ENCODE data around the gene FAM83D. TPM values are rescaled to one million over a fixed set of nuclear protein-coding genes. Genes with fewer than 3 reads are reported as not detected.

The FAM83D gene
- total and polyA plus RNA-seq, 2 donors from 2014 or later, result 0.79 to 1.2 TPM

DNA sequence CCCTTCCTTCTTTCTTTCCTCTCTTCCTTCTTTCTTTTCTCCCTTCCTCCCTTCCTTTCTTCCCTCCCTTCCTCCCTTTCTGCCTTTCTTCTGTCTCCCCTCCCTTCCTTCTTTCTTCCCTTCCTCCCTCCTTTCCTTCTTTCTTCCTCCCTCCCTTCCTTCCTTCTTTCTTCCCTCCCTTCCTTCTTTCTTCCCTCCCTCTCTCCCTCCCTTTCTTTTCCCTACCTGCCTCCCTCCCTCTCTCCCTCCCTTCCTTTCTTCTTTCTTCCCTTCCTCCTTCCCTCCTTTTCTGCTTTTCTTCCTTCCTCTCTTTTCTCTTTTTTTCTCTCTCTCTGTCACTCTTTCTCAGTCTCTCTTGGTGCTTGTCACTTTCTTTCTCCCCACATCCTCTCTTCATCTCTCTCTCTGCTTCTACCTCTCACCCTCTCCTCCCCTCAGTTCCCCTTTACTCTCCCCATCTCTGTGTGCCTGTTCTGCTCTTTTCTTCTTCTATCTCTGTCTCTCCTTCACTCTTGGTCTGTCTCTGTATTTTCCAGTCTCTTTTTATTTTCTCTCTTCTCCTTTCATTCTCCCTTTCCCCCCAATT is 30.1 kb upstream of the FAM83D start:
- Histone ChIP-seq H3K36me3 (ENCODE audit: control insufficient read depth in 2 of 3, insufficient read depth in 3 of 3, low read length in 3 of 3) (peaks cover 0 to 4% (median 0%) of the 10 kb centered on the region in 3 donors), H3K27ac (ENCODE audit: low read depth in 2 of 2, low read length in 2 of 2) (no peak overlapping the region), H3K4me3 (ENCODE audit: low read length in 3 of 3) (no peak overlapping the region), H3K4me1 (ENCODE audit: control insufficient read depth in 2 of 3, insufficient read depth in 2 of 3, low read depth in 1 of 3, low read length in 3 of 3) (no peaks in the 10 kb centered on the region), H3K9ac (ENCODE audit: low read length in 3 of 3) (no peak overlapping the region), H3K27me3 (ENCODE audit: control insufficient read depth, insufficient read depth, low read length) (no peaks in the 10 kb centered on the region), H3K9me3 (ENCODE audit: control insufficient read depth in 2 of 3, insufficient read depth in 1 of 3, low read length in 3 of 3) (no peaks in the 10 kb centered on the region)
- DNase-seq (no peak), FAIRE-seq (no peak)
- TF ChIP-seq, protein P1, sequence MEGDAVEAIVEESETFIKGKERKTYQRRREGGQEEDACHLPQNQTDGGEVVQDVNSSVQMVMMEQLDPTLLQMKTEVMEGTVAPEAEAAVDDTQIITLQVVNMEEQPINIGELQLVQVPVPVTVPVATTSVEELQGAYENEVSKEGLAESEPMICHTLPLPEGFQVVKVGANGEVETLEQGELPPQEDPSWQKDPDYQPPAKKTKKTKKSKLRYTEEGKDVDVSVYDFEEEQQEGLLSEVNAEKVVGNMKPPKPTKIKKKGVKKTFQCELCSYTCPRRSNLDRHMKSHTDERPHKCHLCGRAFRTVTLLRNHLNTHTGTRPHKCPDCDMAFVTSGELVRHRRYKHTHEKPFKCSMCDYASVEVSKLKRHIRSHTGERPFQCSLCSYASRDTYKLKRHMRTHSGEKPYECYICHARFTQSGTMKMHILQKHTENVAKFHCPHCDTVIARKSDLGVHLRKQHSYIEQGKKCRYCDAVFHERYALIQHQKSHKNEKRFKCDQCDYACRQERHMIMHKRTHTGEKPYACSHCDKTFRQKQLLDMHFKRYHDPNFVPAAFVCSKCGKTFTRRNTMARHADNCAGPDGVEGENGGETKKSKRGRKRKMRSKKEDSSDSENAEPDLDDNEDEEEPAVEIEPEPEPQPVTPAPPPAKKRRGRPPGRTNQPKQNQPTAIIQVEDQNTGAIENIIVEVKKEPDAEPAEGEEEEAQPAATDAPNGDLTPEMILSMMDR (IDR thresholded peaks at IDR 0.05; ENCODE audit: borderline replicate concordance, extremely low read depth, insufficient read depth), result no peak
- intact Hi-C loops (cut with DNase I), result no loop called here

DNA sequence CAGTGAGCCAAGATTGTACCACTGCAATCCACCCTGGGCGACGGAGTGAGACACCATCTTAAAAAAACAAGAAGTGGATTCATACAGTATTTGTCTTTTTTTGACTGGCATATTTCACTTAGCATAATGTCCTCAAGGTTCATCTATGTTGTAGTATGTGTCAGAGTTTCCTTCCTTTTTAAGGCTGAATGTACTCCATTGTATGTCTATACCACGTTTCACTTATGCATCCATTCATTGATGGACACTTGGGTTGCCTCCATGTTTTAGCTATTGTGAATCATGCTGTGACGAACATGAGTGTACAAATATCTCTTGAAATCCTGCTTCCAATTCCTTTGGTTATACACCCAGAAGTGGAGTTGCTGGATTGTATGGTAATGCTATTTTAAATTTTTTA is 28.9 kb upstream of the FAM83D start:
- Histone ChIP-seq H3K4me1 (ENCODE audit: control insufficient read depth in 2 of 3, insufficient read depth in 2 of 3, low read depth in 1 of 3, low read length in 3 of 3) (no peaks in the 10 kb centered on the region), H3K4me3 (ENCODE audit: low read length in 3 of 3) (no peak overlapping the region), H3K36me3 (ENCODE audit: control insufficient read depth in 2 of 3, insufficient read depth in 3 of 3, low read length in 3 of 3) (peaks cover 0 to 4% (median 3%) of the 10 kb centered on the region in 3 donors), H3K27me3 (ENCODE audit: control insufficient read depth, insufficient read depth, low read length) (no peaks in the 10 kb centered on the region), H3K27ac (ENCODE audit: low read depth in 2 of 2, low read length in 2 of 2) (no peak overlapping the region), H3K9me3 (ENCODE audit: control insufficient read depth in 2 of 3, insufficient read depth in 1 of 3, low read length in 3 of 3) (no peaks in the 10 kb centered on the region), H3K9ac (ENCODE audit: low read length in 3 of 3) (no peak overlapping the region)
- TF ChIP-seq, protein P1 (IDR thresholded peaks at IDR 0.05; ENCODE audit: borderline replicate concordance, extremely low read depth, insufficient read depth), result no peak
- DNase-seq, result no peak
- FAIRE-seq, result no peak
- intact Hi-C loops (cut with DNase I), result no loop called here

DNA sequence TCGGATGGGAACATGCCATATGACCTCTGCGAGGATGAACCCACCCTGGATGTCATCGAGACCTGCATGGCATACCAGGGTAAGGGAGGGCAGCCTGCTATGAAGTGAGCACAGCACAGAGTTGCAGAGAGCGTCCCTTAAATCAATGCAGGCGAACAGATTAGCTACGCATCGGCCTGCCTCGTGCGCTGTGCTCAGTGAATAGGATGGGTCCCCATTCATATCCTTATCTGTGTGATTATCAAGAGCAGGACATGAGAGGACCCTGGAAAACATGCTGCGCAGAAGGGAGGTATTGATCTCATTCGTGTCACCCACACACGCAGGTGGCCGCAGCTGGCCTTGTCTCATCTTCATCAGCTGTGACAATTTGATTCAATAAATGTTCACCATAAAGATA is 25.6 kb upstream of the FAM83D start:
- DNase-seq, result no peak
- no peaks in the 10 kb centered on the region for H3K4me1 ChIP-seq (ENCODE audit: control insufficient read depth in 2 of 3, insufficient read depth in 2 of 3, low read depth in 1 of 3, low read length in 3 of 3)
- intact Hi-C loops (cut with DNase I), result no loop called here

More for the DNA sequence above, 25.6 kb upstream of the FAM83D start:
- Histone ChIP-seq H3K27ac (ENCODE audit: low read depth in 2 of 2, low read length in 2 of 2) (no peak overlapping the region), H3K27me3 (ENCODE audit: control insufficient read depth, insufficient read depth, low read length) (no peaks in the 10 kb centered on the region), H3K9me3 (ENCODE audit: control insufficient read depth in 2 of 3, insufficient read depth in 1 of 3, low read length in 3 of 3) (no peaks in the 10 kb centered on the region), H3K4me3 (ENCODE audit: low read length in 3 of 3) (no peak overlapping the region), H3K36me3 (ENCODE audit: control insufficient read depth in 2 of 3, insufficient read depth in 3 of 3, low read length in 3 of 3) (peaks cover 0 to 14% (median 10%) of the 10 kb centered on the region in 3 donors), H3K9ac (ENCODE audit: low read length in 3 of 3) (no peak overlapping the region)
- FAIRE-seq, result no peak
- TF ChIP-seq, protein P1 (IDR thresholded peaks at IDR 0.05; ENCODE audit: borderline replicate concordance, extremely low read depth, insufficient read depth), result no peak
